H9 (cell line): ENCODE results near the gene AGT. TPM values are rescaled to one million over a fixed set of nuclear protein-coding genes. Genes with fewer than 3 reads are reported as not detected.

Source experiments
- DNase-seq: peaks from one replicate; pipeline ENCODE4 v3.0.0-alpha.2; 2017
- H2AFZ ChIP-seq: one replicate; pipeline ENCODE4 v1.6.1; 2013; ENCODE audit warnings: mild to moderate bottlenecking, low read length, control low read depth, moderate library complexity
- H2AK5ac ChIP-seq: 2 replicates; pipeline ENCODE4 v1.6.1; 2013; ENCODE audit warnings: low read length, control low read depth, mixed read lengths; ENCODE audit not compliant: insufficient read length
- H2BK120ac ChIP-seq: one replicate; pipeline ENCODE4 v1.6.1; 2013; ENCODE audit warnings: low read depth, mild to moderate bottlenecking, low read length, control low read depth, inconsistent platforms; ENCODE audit not compliant: poor library complexity, severe bottlenecking
- H2BK12ac ChIP-seq: 2 replicates; pipeline ENCODE4 v1.6.1; 2013; ENCODE audit warnings: low read length, control low read depth, mixed read lengths, low read depth; ENCODE audit not compliant: insufficient read length
- H2BK15ac ChIP-seq: 2 replicates; pipeline ENCODE4 v1.6.1; 2013; ENCODE audit warnings: low read depth, low read length, control low read depth
- H2BK20ac ChIP-seq: one replicate; pipeline ENCODE4 v1.6.1; 2013; ENCODE audit warnings: low read depth, mild to moderate bottlenecking, low read length, control low read depth, inconsistent platforms; ENCODE audit not compliant: poor library complexity, severe bottlenecking
- H2BK5ac ChIP-seq: 2 replicates; pipeline ENCODE4 v1.6.1; 2013; ENCODE audit warnings: low read length, control low read depth, mixed read lengths; ENCODE audit not compliant: insufficient read length
- H3K14ac ChIP-seq: 2 replicates; pipeline ENCODE4 v1.6.1; 2013; ENCODE audit warnings: low read length, control low read depth; ENCODE audit not compliant: insufficient read depth
- H3K18ac ChIP-seq: 2 replicates; pipeline ENCODE4 v1.6.1; 2013; ENCODE audit warnings: low read depth, mild to moderate bottlenecking, mixed read lengths, low read length, control low read depth; ENCODE audit not compliant: insufficient read length
- H3K23ac ChIP-seq: 2 replicates; pipeline ENCODE4 v1.6.1; 2013; ENCODE audit warnings: low read length, control low read depth, mixed read lengths, low read depth; ENCODE audit not compliant: insufficient read length
- H3K23me2 ChIP-seq: 2 replicates; pipeline ENCODE4 v1.6.1; 2013; ENCODE audit warnings: low read depth, mild to moderate bottlenecking, mixed read lengths, low read length, control low read depth; ENCODE audit not compliant: insufficient read length, poor library complexity, severe bottlenecking
- H3K27ac ChIP-seq: 2 replicates; pipeline ENCODE4 v1.5.1; 2013; ENCODE audit warnings: low read length, control low read depth, mixed read lengths, low read depth; ENCODE audit not compliant: insufficient read length
- H3K27me3 ChIP-seq: 2 replicates; pipeline ENCODE4 v1.6.1; 2013; ENCODE audit warnings: low read length, control low read depth, inconsistent platforms; ENCODE audit not compliant: insufficient read depth
- H3K4ac ChIP-seq: 2 replicates; pipeline ENCODE4 v1.6.1; 2013; ENCODE audit warnings: low read depth, mild to moderate bottlenecking, control low read depth, inconsistent platforms, low read length, moderate library complexity
- H3K4me1 ChIP-seq: 2 replicates; pipeline ENCODE4 v1.6.1; 2013; ENCODE audit warnings: low read length, control low read depth, inconsistent platforms; ENCODE audit not compliant: insufficient read depth
- H3K4me2 ChIP-seq: 2 replicates; pipeline ENCODE4 v1.6.1; 2013; ENCODE audit warnings: low read length, control low read depth, mixed read lengths; ENCODE audit not compliant: insufficient read length, insufficient read depth
- H3K56ac ChIP-seq: 2 replicates; pipeline ENCODE4 v1.6.1; 2013; ENCODE audit warnings: low read depth, mild to moderate bottlenecking, mixed read lengths, low read length, control low read depth; ENCODE audit not compliant: insufficient read length
- H3K79me1 ChIP-seq: 2 replicates; pipeline ENCODE4 v1.6.1; 2013; ENCODE audit warnings: low read depth, mild to moderate bottlenecking, moderate library complexity, low read length, control low read depth, inconsistent platforms; ENCODE audit not compliant: insufficient read depth, poor library complexity, severe bottlenecking
- H3K79me2 ChIP-seq: 2 replicates; pipeline ENCODE4 v1.6.1; 2013; ENCODE audit warnings: low read length, control low read depth, inconsistent platforms; ENCODE audit not compliant: insufficient read depth
- H3K9ac ChIP-seq: 2 replicates; pipeline ENCODE4 v1.6.1; 2013; ENCODE audit warnings: low read length, control low read depth, mixed read lengths; ENCODE audit not compliant: insufficient read length; ENCODE audit errors: extremely low read depth
- H3K9me3 ChIP-seq: one replicate; pipeline ENCODE4 v1.6.1; 2013; ENCODE audit warnings: low read depth, low read length, inconsistent platforms; ENCODE audit not compliant: control insufficient read depth
- H3T11ph ChIP-seq: one replicate; pipeline ENCODE4 v1.6.1; 2013; ENCODE audit warnings: mild to moderate bottlenecking, low read length, control low read depth, inconsistent platforms
- H4K20me1 ChIP-seq: one replicate; pipeline ENCODE4 v1.6.1; 2013; ENCODE audit not compliant: control insufficient read depth, insufficient read length, insufficient read depth
- H4K5ac ChIP-seq: 2 replicates; pipeline ENCODE4 v1.6.1; 2013; ENCODE audit warnings: low read depth, mild to moderate bottlenecking, mixed read lengths, low read length, control low read depth; ENCODE audit not compliant: insufficient read length
- H4K8ac ChIP-seq: replicated peaks from 2 replicates; pipeline ENCODE4 v1.6.1; 2013; ENCODE audit warnings: low read length, control low read depth, mixed read lengths, low read depth; ENCODE audit not compliant: insufficient read length
- H4K91ac ChIP-seq: 2 replicates; pipeline ENCODE4 v1.6.1; 2013; ENCODE audit warnings: low read depth, mild to moderate bottlenecking, moderate library complexity, mixed read lengths, low read length, control low read depth; ENCODE audit not compliant: insufficient read length
- H3K27ac Mint-ChIP-seq, 3 experiments: 2 replicates in 2 of 3; 3 replicates in 1 of 3; pipeline ENCODE4 v1.8.0; 2020 to 2021; ENCODE audit warnings: mixed read lengths in 3 of 3, mild to moderate bottlenecking in 1 of 3, moderate library complexity in 1 of 3
- H3K27me3 Mint-ChIP-seq: 2 replicates; pipeline ENCODE4 v1.8.0; 2021; ENCODE audit warnings: low read depth, mild to moderate bottlenecking, moderate library complexity, mixed read lengths
- H3K36me3 Mint-ChIP-seq, 3 experiments: 2 replicates in 2 of 3; 3 replicates in 1 of 3; pipeline ENCODE4 v1.8.0; 2020 to 2021; ENCODE audit warnings: low read depth in 3 of 3, mixed read lengths in 3 of 3; ENCODE audit not compliant: insufficient read depth in 1 of 3
- H3K4me1 Mint-ChIP-seq, 2 experiments: 2 replicates each; pipeline ENCODE4 v1.8.0; 2020; ENCODE audit warnings: mixed read lengths in 2 of 2
- H3K4me3 Mint-ChIP-seq, 2 experiments: 2 replicates in 1 of 2; 3 replicates in 1 of 2; pipeline ENCODE4 v1.8.0; 2020 to 2021; ENCODE audit warnings: mild to moderate bottlenecking in 2 of 2, mixed read lengths in 2 of 2, moderate library complexity in 1 of 2
- H3K9me3 Mint-ChIP-seq, 2 experiments: 2 replicates in 1 of 2; 3 replicates in 1 of 2; pipeline ENCODE4 v1.8.0; 2020; ENCODE audit warnings: mild to moderate bottlenecking in 2 of 2, mixed read lengths in 2 of 2, moderate library complexity in 1 of 2
- CTCF ChIP-seq: fragments of 200-600 bp; sonication (generic); conservative IDR thresholded peaks from 3 replicates; pipeline ENCODE4 v1.8.0; 2021; ENCODE audit warnings: antibody characterized with exemption, mild to moderate bottlenecking
- WGBS: extraction: QIAGEN DNeasy Blood & Tissue Kit; methylation state at CpG from one replicate; pipeline ENCODE4 v1.1.7; 2013; ENCODE audit warnings: missing lambda C conversion rate, low lambda C conversion rate, mixed read lengths; ENCODE audit not compliant: insufficient read length; ENCODE audit errors: extremely low coverage; 5-methylcytosine and 5-hydroxymethylcytosine counted together
- total RNA-seq: library from RNA; stranded (reverse); gene quantifications from 2 replicates; pipeline ENCODE4 v1.2.1, GENCODE V29; 2021

AGT gene
- total RNA-seq, 1 experiment from 2014 or later, result not detected

DNA sequence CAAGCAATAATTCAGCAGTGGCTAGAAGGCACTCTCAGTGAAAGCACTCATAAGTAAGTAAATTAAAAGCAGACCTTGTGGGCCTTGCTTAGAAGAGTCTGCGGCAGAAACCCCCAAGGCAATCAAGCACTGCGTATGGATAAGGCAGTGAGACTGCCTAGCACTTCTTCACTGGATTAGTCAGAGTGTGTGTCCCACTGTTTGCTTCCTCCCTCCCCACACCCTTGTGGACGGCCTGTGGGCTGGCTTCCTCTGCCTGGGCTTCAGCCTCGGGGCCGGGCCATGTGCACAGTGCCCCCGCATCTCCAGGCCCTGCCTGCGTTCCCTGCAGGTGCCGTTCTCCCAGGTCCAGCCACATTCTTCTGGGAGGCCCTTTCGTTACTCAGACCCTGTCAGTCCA, 23.8 kb downstream of the AGT start:
- Mint-ChIP-seq H3K9me3 (no peaks in the 10 kb centered on the region), H3K27ac (no peak overlapping the region), H3K4me3 (no peak overlapping the region), H3K27me3 (no peaks in the 10 kb centered on the region), H3K36me3 (peaks cover 16 to 72% (median 67%) of the 10 kb centered on the region in 3 experiments; a peak in 6 of 7 replicates), H3K4me1 (peaks cover 4 to 9% of the 10 kb centered on the region in 2 experiments)
- Histone ChIP-seq H4K91ac (no peak overlapping the region), H3K27me3 (no peaks in the 10 kb centered on the region), H3K18ac (no peak overlapping the region), H4K5ac (no peak overlapping the region), H2BK15ac (no peak overlapping the region), H2BK12ac (no peak overlapping the region), H3K4me2 (no peak overlapping the region), H3K23me2 (no peaks in the 10 kb centered on the region), H2AK5ac (no peak overlapping the region), H3K56ac (no peak overlapping the region), H2BK120ac (no peak overlapping the region), H3K79me1 (no peaks in the 10 kb centered on the region), H3K9ac (no peak overlapping the region), H3K14ac (no peak overlapping the region), H2BK5ac (no peak overlapping the region), H2AFZ (no peak overlapping the region), H3T11ph (no peak overlapping the region), H4K8ac (no peak overlapping the region), H3K4ac (no peak overlapping the region), H3K23ac (no peak overlapping the region), H3K79me2 (no peaks in the 10 kb centered on the region), H2BK20ac (no peak overlapping the region), H3K4me1 (no peaks in the 10 kb centered on the region), H3K9me3 (no peaks in the 10 kb centered on the region), H3K27ac (no peak overlapping the region), H4K20me1 (no peaks in the 10 kb centered on the region)
- no CpG with 5 or more reads among the region's 9 CpGs for WGBS
- TF ChIP-seq CTCF, result no peak
- no peak for DNase-seq
